Left renal cortex interstitium (tissue), 4 donors: ENCODE measurements around the gene EPS8L3. TPM values are rescaled to one million over a fixed set of nuclear protein-coding genes. Genes with fewer than 3 reads are reported as not detected.
A peak's percentile ranks its signal among the peaks of the same experiment; 100 is the strongest.
"Not testable (repeated sequence)": the region's sequence is repeated elsewhere in the genome, so short reads cannot be mapped to it uniquely, and the experiment has no call there.

Experiments used
- DNase-seq, 4 donors: peaks; one replicate each; pipeline ENCODE4 v3.0.0-alpha.2; 2013; ENCODE audit warnings: low read depth in 4 of 4, low spot score in 2 of 4, missing footprints in 1 of 4
- polyA plus RNA-seq, 4 donors: library from polyadenylated mRNA; unstranded; fragments of 120-200 nt; gene quantifications; one replicate each; pipeline ENCODE4 v1.2.1, GENCODE V29; 2013; ENCODE audit not compliant: insufficient read length in 4 of 4

EPS8L3 gene
- polyA plus RNA-seq, 4 donors = 0.37 to 1.6 (median 0.71) TPM

GRCh38 chr1:109716570-109717090 is 47.1 kb downstream of the EPS8L3 start:
- no peak for DNase-seq

GRCh38 chr1:109716121-109716520 is 47.6 kb downstream of the EPS8L3 start:
- no peak for DNase-seq

GRCh38 chr1:109714661-109715372 is 48.9 kb downstream of the EPS8L3 start:
- no peak for DNase-seq

- DNase-seq = no peak
These were observed 50.1 kb downstream of the EPS8L3 start for GRCh38 chr1:109713636-109714035.

- no peak for DNase-seq
These were observed 51.3 kb downstream of the EPS8L3 start for GRCh38 chr1:109712321-109712864.

GRCh38 chr1:109711593-109712320 is 52.0 kb downstream of the EPS8L3 start, which contains the start of gene GSTM5:
TSS of gene GSTM5 (plus strand) at chr1:109712251. CDS start at chr1:109712313, 62 bp downstream.
- peak in 1 of 4 donors; percentile 15 for DNase-seq

GRCh38 chr1:109709822-109710221 is 53.9 kb downstream of the EPS8L3 start:
- DNase-seq = not testable (repeated sequence)

- DNase-seq = not testable (repeated sequence)
These were observed 54.8 kb downstream of the EPS8L3 start for GRCh38 chr1:109708949-109709348.

- DNase-seq = no peak
These were observed 58.3 kb downstream of the EPS8L3 start for GRCh38 chr1:109705411-109705810.

- DNase-seq = no peak
These were observed 59.5 kb downstream of the EPS8L3 start for GRCh38 chr1:109704173-109704572.

GRCh38 chr1:109702940-109703339 is 60.8 kb downstream of the EPS8L3 start:
- DNase-seq = not testable (repeated sequence)

Other genes with a start within 250 kb of the EPS8L3 start
- 1 to 10 TPM in 2 of 4 donors, under 1 TPM in 2; 0.58 to 1.0 (median 0.81) TPM for gene GPR61, start 224.1 kb downstream of the EPS8L3 start, polyA plus RNA-seq
- gene GNAI3, start 215.3 kb downstream of the EPS8L3 start, polyA plus RNA-seq = 10 to 100 TPM; 10.1 to 13.8 (median 12.2) TPM
- gene GNAT2, start 144.3 kb downstream of the EPS8L3 start, polyA plus RNA-seq = not detected
- gene AMPD2, start 144.1 kb downstream of the EPS8L3 start, polyA plus RNA-seq = 10 to 100 TPM; 40.7 to 66.9 (median 51.5) TPM
- 10 to 100 TPM; 49.3 to 65.5 (median 61.8) TPM for gene GSTM4, start 107.8 kb downstream of the EPS8L3 start, polyA plus RNA-seq
- 100 to 1,000 TPM; 143 to 275 (median 238) TPM for gene GSTM2, start 95.9 kb downstream of the EPS8L3 start, polyA plus RNA-seq
- gene GSTM1, start 76.1 kb downstream of the EPS8L3 start, polyA plus RNA-seq = 100 to 1,000 TPM in 1 of 4 donors, 1 to 10 TPM in 3; 1.7 to 119 (median 3.1) TPM
- 10 to 100 TPM; 34.2 to 55.5 (median 39.7) TPM for gene GSTM5, start 51.7 kb downstream of the EPS8L3 start, polyA plus RNA-seq
- gene GSTM3, start 22.9 kb downstream of the EPS8L3 start, polyA plus RNA-seq = 100 to 1,000 TPM; 201 to 268 (median 237) TPM
- 1 to 10 TPM; 7.5 to 9.3 (median 8.5) TPM for gene CSF1, start 146.9 kb upstream of the EPS8L3 start, polyA plus RNA-seq
- gene AHCYL1, start 220.8 kb upstream of the EPS8L3 start, polyA plus RNA-seq = 100 to 1,000 TPM; 107 to 121 (median 113) TPM